HG03575 (cell line): Measurements from ENCODE around the gene MS4A6E.

Experiments used
- ATAC-seq: cut with Tn5 transposase; IDR thresholded peaks from one replicate; pipeline ENCODE4 v1.9.1; 2021; ENCODE audit not compliant: unreplicated experiment, insufficient number of reproducible peaks, low FRiP score; ENCODE audit errors: extremely low read depth

Gene MS4A6E

DNA sequence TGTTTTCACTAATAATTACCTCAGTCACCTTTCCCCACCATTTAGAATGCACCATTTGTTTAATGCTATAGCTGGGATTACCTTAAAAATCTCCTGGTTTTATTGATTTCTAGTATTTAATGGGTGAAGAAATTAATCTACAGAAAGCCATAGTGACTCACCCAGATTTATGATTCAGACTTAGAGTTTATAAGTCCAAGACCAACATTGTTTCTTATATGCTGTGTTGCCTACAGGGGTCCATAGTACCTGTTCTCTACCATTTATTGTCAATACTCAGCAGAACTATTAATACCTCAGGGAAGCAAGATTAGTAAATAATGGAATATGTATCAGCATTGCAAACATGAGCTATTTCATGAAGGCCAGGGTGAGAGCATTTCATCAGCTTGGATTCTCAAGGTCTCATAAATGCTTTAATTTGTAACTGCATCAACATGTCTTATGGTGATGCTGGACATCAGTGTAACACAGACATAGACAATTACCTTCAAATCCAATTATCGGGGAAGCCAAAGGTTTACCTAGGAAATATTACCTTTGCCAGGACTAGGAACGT lies 43.3 kb downstream of the MS4A6E start:
- no peak for ATAC-seq

DNA sequence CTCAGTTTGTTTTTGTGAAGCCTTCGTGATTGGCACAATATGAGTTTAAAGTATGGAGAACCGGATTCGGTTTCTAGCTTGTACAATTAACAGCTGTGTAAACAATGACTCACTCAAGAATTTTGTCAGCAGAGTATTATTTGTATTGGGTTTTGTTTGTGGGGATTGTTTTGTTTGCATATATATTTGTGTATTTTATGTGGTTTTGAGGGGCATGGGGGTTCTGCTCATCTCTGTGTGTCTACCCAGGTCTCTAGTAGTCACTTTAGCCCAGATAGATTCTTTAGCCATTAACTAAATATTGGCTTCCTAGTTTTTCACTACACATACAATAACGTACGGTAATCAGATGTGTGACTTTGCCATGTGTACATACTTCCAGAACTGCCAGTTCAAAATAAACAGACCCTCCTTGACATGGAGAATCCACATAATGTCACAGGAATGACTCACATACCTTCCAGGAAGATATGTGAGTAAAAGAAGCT lies 43.8 kb downstream of the MS4A6E start:
- no peak for ATAC-seq

DNA sequence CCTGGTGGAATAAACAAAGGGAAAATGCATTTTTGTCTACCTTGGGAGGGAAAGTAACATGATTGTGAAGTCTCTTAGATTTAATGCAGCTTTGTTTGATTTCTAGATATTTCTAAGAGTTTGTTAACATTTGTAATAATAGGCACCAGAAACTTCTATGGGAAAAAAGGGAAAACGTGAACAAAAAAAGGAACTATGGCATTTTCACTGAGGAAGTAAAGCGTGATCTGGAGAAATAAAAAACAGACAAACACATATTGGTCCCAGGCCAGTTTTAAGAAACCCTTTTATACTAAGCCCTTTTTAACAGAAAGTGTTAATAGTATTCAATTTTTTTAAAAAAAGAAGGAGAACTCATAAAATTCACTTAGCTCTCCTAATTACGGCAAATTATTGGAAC lies 44.3 kb downstream of the MS4A6E start:
- no peak for ATAC-seq

DNA sequence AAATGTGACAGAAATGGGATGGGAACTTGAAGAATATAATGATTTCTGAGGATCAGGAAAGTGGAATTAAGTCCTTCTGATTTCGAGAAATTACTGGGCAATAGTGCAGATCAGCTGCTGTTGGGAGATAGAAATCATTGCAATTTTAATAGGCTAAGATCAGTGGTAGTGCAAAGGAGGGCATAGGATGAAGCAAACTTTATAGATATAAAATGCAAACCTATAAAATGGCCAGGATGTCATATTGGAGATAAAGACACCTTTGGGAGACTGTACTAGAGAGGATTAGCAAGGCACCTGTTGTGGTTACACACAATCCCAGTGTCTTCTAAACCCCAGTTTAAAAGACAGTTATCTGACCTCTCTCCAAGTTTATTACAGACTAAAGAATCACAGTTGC lies 44.8 kb downstream of the MS4A6E start:
- ATAC-seq = no peak

DNA sequence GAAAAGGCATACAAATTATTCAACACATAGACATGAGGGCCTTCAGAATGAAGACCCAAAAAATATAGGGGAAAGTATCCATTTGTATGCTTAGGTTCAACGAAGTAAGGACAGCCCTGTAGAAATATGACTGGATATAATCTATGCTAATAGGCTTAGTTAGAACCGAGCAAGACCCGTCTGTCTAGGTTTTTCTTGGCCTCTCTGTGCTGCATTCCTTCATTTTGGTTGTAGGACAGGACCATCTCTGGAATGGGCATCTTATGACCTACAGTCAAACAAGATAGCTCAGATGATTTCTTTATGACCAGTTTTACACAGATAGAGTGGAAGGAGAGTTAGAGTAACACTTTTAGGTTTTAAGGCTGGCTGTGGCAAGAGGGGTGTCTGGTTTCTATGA lies 45.7 kb downstream of the MS4A6E start:
- no peak for ATAC-seq

DNA sequence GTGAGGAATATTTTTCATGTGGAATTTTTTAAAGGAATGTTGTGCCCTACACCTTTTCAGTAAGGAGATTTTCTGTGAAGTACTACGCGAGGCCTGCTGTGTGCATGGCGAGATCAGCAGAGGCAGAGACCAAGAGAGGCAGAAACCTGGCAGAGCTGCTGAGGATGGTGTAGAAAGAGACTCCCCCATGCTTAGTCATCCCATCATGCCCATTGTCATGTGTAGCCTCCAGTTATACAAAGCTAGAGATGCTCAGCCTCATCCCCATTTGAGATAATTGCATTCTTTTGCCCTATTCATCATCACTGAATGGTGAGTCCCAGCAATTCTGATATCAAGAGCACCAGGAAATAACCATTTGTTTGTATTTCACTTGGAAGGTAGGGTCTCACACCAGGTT lies 48.3 kb downstream of the MS4A6E start:
- no peak for ATAC-seq

DNA sequence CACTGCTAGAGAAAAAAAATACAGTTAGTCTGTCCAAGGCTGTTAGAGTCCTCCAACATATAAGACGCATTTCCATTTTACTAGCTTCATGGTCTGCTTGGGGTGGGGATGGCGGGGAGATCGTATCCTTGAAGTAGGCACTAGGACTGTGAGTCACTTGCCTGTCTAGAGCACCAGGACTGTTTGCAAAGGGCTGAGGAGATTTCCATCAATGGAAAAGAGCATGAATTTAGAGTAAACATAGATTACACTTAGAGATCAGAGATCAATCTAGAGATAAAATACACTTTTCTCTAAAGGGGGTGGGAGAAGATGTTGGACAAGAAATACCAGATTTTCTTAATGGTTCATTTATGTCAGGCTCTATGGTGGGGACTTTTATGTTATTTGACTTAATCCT lies 49.5 kb downstream of the MS4A6E start:
- no peak for ATAC-seq

DNA sequence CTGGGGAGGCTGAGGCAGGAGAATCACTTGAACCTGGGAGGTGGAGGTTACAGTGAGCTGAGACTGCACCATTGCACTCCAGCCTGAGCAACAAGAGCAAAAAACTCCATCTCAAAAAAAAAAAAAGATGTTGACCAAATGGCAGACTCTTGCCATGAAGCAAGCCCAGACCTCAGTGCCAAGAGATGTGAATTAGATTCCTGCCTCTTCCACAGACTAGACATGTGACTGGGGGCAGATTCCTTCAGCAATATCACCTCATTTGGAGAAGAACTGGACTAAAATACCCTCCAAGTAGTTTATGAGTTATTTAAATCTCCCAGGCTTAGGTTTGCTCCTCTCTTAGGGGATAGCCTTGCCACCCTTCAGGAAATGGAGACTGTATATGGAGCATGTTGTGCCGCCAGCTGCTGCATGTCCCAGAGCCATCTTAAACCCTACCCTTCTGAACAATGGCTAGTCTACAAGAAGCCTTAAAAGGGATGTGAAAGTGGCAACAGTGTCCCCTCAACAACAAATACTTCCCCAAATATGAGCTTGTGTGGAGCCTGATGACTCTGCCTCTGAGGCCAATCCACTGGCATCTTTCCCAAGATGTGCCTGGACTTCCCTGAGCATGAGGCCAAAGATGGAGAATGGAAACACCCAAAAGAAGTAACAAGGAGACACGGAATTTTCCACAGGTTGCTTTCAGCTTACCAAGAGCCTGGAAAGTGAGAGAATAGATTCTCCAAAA lies 50.5 kb downstream of the MS4A6E start:
- no peak for ATAC-seq

DNA sequence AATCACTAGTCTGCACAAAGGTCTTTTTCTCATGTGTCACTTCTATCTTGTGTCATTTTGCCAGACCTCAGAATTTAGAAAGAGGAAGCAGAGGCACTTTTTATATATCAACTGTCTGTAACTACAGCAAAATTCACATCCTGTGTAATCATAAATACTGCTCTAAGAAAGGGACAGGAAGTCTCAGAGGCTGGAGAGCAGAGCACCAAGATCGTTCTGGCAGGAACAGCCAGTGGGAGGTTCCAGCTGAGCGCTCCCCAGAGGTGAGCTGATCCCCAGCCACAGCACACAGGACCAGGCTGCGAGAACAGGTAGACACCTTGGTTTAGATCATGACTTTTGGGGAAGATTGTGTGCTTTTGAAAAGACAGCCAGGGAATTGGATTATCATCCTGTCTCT lies 51.3 kb downstream of the MS4A6E start, which contains the start of gene MS4A7:
MS4A7 (plus strand) TSS at position 179 of the 400 bp plus-strand sequence. CDS start 4,610 bp downstream, outside the sequence.
- ATAC-seq = no peak

DNA sequence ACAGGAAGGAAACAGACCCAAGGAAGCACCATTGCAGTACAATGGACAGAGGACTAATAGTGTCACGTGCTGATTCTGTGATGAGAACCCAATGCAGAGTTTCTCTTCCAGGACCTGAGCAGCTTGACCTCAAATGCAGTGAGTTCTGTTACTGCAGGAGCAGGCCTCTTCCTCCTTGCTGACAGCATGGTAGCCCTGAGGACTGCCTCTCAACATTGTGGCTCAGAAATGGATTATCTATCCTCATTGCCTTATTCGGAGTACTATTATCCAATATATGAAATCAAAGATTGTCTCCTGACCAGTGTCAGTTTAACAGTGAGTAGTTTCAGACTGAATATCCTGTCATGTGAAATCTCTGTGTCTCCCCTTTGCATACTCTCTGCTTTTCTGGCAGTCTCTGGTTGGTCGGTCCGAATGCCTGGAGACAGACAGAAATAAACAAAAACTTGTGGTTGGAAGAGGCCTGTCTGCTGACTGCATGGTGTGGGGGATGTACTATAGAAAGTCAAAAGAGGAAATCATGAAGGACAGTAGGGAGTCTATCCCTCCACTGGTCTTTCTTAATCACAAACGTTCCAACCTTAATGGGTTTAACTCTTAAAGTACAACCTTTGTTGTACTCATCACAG lies 62.3 kb downstream of the MS4A6E start:
- peak; percentile 81 for ATAC-seq

DNA sequence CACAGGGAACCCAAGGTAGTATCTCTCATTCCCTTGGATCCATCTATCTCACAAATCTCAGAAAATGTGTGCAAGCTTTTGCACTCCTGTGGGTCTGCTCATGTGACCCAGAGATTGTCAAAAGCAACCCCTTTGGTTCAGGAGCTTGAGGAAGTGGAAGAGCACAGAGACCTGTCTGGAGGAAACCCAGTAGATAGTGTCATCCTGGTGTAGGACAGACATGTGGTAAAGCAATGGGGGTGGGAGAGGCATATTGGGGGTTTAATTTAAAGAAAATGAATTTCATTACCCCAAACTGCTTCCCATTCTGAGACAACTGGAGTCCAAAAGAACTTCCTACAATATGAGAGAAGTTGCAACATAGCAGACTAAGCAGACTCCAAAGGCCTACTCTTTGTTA lies 63.4 kb downstream of the MS4A6E start:
- no peak for ATAC-seq
